ENCODE measurements around the gene FLNB. TPM values are rescaled to one million over a fixed set of nuclear protein-coding genes. Genes with fewer than 3 reads are reported as not detected.

The FLNB gene
- total RNA-seq, 1 donor from 2014 or later, result 216 TPM

DNA sequence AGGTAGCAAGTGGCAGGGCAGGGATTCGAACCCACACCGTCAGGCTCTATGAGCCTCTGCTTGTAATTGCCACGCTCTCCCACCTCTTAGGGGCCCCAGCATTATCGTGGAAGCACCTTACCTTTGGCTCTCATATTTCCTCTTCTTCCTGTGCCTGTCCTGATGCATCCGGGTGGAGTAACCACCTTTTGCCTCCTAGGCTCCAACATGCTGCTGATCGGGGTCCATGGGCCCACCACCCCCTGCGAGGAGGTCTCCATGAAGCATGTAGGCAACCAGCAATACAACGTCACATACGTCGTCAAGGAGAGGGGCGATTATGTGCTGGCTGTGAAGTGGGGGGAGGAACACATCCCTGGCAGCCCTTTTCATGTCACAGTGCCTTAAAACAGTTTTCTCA, 162.2 kb downstream of the FLNB start:
- TF ChIP-seq, protein P1, sequence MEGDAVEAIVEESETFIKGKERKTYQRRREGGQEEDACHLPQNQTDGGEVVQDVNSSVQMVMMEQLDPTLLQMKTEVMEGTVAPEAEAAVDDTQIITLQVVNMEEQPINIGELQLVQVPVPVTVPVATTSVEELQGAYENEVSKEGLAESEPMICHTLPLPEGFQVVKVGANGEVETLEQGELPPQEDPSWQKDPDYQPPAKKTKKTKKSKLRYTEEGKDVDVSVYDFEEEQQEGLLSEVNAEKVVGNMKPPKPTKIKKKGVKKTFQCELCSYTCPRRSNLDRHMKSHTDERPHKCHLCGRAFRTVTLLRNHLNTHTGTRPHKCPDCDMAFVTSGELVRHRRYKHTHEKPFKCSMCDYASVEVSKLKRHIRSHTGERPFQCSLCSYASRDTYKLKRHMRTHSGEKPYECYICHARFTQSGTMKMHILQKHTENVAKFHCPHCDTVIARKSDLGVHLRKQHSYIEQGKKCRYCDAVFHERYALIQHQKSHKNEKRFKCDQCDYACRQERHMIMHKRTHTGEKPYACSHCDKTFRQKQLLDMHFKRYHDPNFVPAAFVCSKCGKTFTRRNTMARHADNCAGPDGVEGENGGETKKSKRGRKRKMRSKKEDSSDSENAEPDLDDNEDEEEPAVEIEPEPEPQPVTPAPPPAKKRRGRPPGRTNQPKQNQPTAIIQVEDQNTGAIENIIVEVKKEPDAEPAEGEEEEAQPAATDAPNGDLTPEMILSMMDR (IDR thresholded peaks at IDR 0.05; ENCODE audit: unreplicated experiment), result no peak
- Mint-ChIP-seq H3K27me3 (ENCODE audit: unreplicated experiment) (peaks cover 18% of the 10 kb centered on the region), H3K27ac (ENCODE audit: unreplicated experiment) (peak overlapping the region; percentile 70), H3K9me3 (ENCODE audit: unreplicated experiment) (no peaks in the 10 kb centered on the region), H3K4me1 (ENCODE audit: unreplicated experiment) (peaks cover 50% of the 10 kb centered on the region), H3K36me3 (ENCODE audit: low read depth, unreplicated experiment) (peaks cover 48% of the 10 kb centered on the region), H3K4me3 (ENCODE audit: unreplicated experiment) (no peak overlapping the region)
- no peak for DNase-seq (ENCODE audit: low spot score)

DNA sequence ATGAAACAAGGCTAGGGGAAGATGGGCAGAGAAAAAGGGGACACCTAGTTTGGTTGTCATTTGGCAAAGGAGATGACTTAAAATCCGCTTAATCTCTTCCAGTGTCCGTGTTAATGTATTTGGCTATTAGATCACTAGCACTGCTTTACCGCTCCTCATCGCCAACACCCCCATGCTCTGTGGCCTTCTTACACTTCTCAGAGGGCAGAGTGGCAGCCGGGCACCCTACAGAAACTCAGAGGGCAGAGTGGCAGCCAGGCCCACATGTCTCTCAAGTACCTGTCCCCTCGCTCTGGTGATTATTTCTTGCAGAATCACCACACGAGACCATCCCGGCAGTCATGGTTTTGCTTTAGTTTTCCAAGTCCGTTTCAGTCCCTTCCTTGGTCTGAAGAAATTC, 162.9 kb downstream of the FLNB start:
- no peak for DNase-seq (ENCODE audit: low spot score)
- H3K4me3 Mint-ChIP-seq (ENCODE audit: unreplicated experiment), result peak overlapping the region; percentile 66
- peaks cover 44% of the 10 kb centered on the region for H3K36me3 Mint-ChIP-seq (ENCODE audit: low read depth, unreplicated experiment)
- H3K9me3 Mint-ChIP-seq (ENCODE audit: unreplicated experiment), result no peaks in the 10 kb centered on the region
- peaks cover 57% of the 10 kb centered on the region for H3K4me1 Mint-ChIP-seq (ENCODE audit: unreplicated experiment)
- TF ChIP-seq, protein P1 (IDR thresholded peaks at IDR 0.05; ENCODE audit: unreplicated experiment), result no peak
- peaks cover 19% of the 10 kb centered on the region for H3K27me3 Mint-ChIP-seq (ENCODE audit: unreplicated experiment)
- H3K27ac Mint-ChIP-seq (ENCODE audit: unreplicated experiment), result peak overlapping the region; percentile 44

DNA sequence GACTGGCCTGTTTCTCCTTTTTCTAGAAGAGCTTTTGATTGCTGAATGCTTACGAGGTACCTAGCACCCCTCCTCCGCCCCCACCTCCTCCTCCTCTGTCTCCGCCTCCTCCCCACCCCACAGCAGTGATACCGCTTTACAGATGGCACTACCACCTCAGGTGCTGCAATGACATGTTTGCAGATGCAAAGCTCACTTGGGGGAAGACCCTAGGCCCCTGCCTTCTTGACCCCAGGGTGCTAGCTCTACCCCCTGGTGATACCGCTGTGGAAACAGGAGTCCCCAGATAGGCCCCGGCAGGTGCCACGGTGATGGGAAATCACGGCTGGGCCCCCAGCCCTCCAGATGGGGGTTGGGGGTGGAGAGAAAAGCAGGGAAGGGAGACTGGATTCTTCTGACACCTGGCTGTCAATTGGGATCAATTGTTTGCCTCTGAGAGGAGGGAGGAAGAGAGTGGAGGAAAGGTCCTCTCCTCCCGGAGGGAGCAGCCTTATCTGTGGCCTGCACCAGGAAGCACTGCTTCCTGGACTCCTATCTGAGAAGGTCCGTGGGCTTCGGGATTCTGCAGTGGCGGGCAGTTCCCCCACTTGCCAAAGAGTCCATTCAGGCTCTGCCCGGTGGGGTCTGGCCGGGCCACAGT, 164.9 kb downstream of the FLNB start:
- DNase-seq (ENCODE audit: low spot score), result no peak
- peaks cover 64% of the 10 kb centered on the region for H3K4me1 Mint-ChIP-seq (ENCODE audit: unreplicated experiment)
- H3K36me3 Mint-ChIP-seq (ENCODE audit: low read depth, unreplicated experiment), result peaks cover 39% of the 10 kb centered on the region
- H3K27me3 Mint-ChIP-seq (ENCODE audit: unreplicated experiment), result peaks cover 22% of the 10 kb centered on the region
- no peaks in the 10 kb centered on the region for H3K9me3 Mint-ChIP-seq (ENCODE audit: unreplicated experiment)
- H3K4me3 Mint-ChIP-seq (ENCODE audit: unreplicated experiment), result no peak overlapping the region
- TF ChIP-seq, protein P1 (IDR thresholded peaks at IDR 0.05; ENCODE audit: unreplicated experiment), result no peak
- H3K27ac Mint-ChIP-seq (ENCODE audit: unreplicated experiment), result peak overlapping the region; percentile 90

DNA sequence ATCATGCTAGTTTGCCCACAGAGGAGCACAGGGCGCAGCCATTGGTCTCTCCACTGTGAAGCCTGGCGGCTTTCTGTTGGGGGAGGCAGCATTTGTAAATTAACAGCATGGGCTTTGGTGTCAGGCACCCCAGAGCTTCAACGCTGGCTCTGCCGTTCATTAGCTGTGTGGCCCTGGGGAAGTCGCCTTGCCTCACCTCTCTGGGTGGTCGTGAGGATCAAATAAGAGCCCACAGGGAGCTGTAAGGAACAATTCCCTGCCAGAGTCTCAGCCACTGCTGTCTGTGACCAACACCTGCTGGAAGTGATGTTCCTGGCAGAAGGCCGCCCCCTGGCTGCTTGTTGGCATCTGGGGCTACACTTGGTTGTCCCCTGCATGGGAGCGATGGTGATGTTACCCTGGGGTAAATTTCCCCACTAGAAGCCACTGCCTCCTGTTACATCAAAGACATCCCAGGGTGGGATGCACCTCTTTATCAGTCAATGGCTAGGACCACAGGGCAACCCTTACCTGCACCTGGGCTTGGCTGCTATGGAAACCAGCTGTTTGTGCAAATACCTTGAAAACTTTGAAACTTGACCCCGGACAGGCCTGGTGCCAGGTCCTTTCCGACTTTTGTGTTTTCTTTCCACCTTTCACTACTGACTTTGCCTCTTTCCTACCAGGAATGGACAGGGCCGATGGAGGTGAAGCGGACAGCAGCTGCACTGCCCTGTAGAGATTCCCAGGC, 165.6 kb downstream of the FLNB start:
- Mint-ChIP-seq H3K27me3 (ENCODE audit: unreplicated experiment) (peaks cover 20% of the 10 kb centered on the region), H3K9me3 (ENCODE audit: unreplicated experiment) (no peaks in the 10 kb centered on the region), H3K27ac (ENCODE audit: unreplicated experiment) (peak overlapping the region; percentile 90), H3K4me1 (ENCODE audit: unreplicated experiment) (peaks cover 64% of the 10 kb centered on the region), H3K36me3 (ENCODE audit: low read depth, unreplicated experiment) (peaks cover 32% of the 10 kb centered on the region), H3K4me3 (ENCODE audit: unreplicated experiment) (peak overlapping the region; percentile 3)
- TF ChIP-seq, protein P1 (IDR thresholded peaks at IDR 0.05; ENCODE audit: unreplicated experiment), result no peak
- DNase-seq (ENCODE audit: low spot score), result peak; percentile 58

DNA sequence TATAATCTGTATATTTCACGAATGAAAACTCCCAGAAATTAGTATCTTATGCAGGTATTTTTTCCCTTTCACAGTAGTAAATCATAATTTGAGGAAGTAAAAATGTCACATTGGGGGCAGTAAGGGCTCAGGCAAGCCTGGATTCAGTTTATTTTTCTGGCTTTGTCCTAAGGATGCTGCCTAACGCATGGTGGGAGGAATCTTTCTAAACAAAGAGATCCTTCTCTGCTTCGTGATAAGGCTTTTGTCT, 166.9 kb downstream of the FLNB start:
- Mint-ChIP-seq H3K4me1 (ENCODE audit: unreplicated experiment) (peaks cover 62% of the 10 kb centered on the region), H3K27me3 (ENCODE audit: unreplicated experiment) (peaks cover 18% of the 10 kb centered on the region), H3K9me3 (ENCODE audit: unreplicated experiment) (no peaks in the 10 kb centered on the region), H3K4me3 (ENCODE audit: unreplicated experiment) (no peak overlapping the region), H3K27ac (ENCODE audit: unreplicated experiment) (peak overlapping the region; percentile 90), H3K36me3 (ENCODE audit: low read depth, unreplicated experiment) (peaks cover 21% of the 10 kb centered on the region)
- DNase-seq (ENCODE audit: low spot score), result no peak
- TF ChIP-seq, protein P1 (IDR thresholded peaks at IDR 0.05; ENCODE audit: unreplicated experiment), result no peak

Measured in endothelial cell (in vitro differentiated cells).